ENCODE measurements around the gene SPDYE2.
A peak's percentile ranks its signal among the peaks of the same experiment; 100 is the strongest.
"Not testable (repeated sequence)": the region's sequence is repeated elsewhere in the genome, so short reads cannot be mapped to it uniquely, and the experiment has no call there.

SPDYE2 gene

GRCh38 chr7:102527822-102528793 lies 22.9 kb upstream of the SPDYE2 start:
- not testable (repeated sequence) for H3K27me3 Mint-ChIP-seq, H3K4me1 Mint-ChIP-seq, H3K36me3 Mint-ChIP-seq, H3K4me3 Mint-ChIP-seq, H3K27ac Mint-ChIP-seq, H3K9me3 Mint-ChIP-seq

DNA sequence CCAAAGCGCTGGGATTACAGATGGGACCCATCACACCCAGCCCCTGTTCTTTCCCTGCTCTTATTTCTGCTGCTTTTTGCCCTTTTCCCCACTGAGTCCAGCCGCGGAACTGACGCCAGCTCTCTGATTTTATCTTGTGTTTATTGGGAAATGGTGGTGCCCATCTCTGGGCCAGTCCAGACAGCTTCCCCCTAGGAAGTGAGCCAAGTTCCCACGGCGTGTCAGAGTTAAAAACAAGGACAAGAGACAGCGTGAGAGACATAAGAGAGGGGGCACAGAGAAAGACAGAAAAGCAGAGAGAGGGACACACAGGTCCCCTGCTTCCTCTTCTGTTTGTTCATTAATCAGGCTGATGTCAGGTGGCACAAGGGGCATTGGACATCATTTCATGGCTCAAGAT lies 19.4 kb upstream of the SPDYE2 start:
- H3K4me3 Mint-ChIP-seq, H3K4me1 Mint-ChIP-seq, H3K36me3 Mint-ChIP-seq, H3K27me3 Mint-ChIP-seq, H3K27ac Mint-ChIP-seq, H3K9me3 Mint-ChIP-seq: not testable (repeated sequence)

GRCh38 chr7:102532127-102532526 lies 18.9 kb upstream of the SPDYE2 start:
- H3K4me3 Mint-ChIP-seq, H3K27ac Mint-ChIP-seq, H3K9me3 Mint-ChIP-seq, H3K4me1 Mint-ChIP-seq, H3K36me3 Mint-ChIP-seq, H3K27me3 Mint-ChIP-seq: not testable (repeated sequence)

DNA sequence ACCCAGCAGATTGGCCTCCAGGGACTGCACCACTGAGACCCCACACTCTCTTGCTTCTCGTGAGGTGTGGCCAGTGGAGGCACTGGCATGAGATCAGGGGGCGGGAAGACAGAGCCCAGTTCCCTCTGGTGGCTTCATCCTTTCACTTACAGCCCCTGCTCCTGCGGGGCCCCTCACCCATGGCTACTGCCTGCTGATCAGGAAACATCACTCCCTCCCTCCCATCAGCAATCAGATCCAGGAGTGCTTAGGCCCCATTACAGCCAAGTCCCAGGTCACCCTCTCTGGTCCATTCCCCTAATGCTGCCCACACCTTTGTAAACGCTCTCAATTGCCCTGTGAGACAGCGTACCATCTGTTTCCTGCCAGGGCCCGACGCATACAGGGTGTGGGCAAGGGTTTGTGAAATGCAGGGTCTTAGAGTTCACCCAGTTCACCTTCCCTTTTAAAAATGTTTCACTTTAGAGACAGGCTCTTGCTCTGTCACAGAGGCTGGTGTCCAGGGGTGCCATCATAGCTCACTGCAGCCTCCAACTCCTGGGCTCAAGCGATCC lies 15.9 kb upstream of the SPDYE2 start:
- H3K9me3 Mint-ChIP-seq, H3K4me3 Mint-ChIP-seq, H3K4me1 Mint-ChIP-seq, H3K27ac Mint-ChIP-seq, H3K27me3 Mint-ChIP-seq, H3K36me3 Mint-ChIP-seq: not testable (repeated sequence)

GRCh38 chr7:102540604-102541003 lies 10.4 kb upstream of the SPDYE2 start:
- not testable (repeated sequence) for H3K9me3 Mint-ChIP-seq, H3K36me3 Mint-ChIP-seq, H3K4me1 Mint-ChIP-seq, H3K27ac Mint-ChIP-seq, H3K27me3 Mint-ChIP-seq, H3K4me3 Mint-ChIP-seq

DNA sequence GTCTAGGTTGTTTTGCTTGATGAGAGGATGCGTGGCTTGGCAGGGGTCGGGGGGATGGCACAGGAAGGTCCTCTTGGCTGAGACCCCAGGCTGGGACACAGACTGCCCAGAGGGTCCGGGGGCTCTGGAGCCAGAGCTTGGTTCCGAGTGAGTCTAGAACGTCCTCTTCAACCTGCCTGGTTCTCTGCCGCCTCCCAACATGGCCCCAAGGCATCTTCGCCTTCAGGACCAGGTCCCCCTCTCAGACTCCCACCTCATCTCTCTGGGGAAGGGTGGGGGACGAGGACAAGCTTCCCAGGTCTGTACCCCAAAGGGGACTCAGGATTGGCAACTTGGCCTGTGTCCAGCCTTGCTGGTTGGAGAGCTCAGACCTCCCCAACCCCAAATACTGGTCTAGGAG lies 8.9 kb upstream of the SPDYE2 start:
- not testable (repeated sequence) for H3K27ac Mint-ChIP-seq, H3K9me3 Mint-ChIP-seq, H3K4me3 Mint-ChIP-seq, H3K27me3 Mint-ChIP-seq, H3K4me1 Mint-ChIP-seq, H3K36me3 Mint-ChIP-seq

DNA sequence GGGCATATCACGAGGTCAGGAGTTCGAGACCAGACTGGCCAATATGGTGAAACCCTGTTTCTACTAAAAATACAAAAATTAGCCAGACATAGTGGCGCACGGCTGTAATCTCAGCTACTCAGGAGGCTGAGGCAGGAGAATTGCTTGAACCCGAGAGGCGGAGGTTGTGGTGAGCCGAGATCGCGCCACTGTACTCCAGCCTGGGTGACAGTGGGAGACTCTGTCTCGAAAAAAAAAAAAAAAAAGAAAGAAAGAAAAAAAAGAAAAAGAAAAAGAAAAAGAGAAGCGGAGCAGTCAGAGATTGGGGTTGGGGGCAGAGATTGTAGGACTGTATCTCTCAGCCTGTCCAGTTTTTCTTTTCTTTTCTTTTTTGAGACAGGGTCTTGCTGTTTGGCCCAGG lies 8.3 kb upstream of the SPDYE2 start:
- not testable (repeated sequence) for H3K27ac Mint-ChIP-seq, H3K4me3 Mint-ChIP-seq

DNA sequence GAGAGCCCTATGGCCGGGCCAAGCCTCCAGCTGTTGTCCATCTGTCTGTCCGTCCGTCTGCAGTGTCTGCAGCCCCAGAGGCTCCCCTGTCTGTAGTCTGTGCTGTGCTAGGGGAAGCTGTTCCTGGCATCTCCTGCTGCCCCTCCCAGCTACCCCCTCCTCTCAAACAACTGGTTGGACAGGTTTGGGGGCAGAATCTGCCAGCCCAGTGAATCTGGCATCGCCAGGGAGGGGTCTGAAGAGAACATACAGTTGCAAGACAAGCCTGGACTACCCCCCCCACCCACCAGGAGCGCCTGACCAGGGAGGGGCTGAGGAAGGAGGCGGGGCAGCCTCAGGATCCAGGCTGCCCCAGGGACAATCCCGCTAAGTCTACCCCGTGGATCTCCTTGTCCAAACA lies 7.4 kb upstream of the SPDYE2 start, which contains the start of gene UPK3BL2:
TSS of gene UPK3BL2 (minus strand) at position 101 of the 400 bp plus-strand sequence. CDS start at position 41, 60 bp downstream.
- H3K27ac Mint-ChIP-seq, H3K9me3 Mint-ChIP-seq, H3K36me3 Mint-ChIP-seq, H3K4me1 Mint-ChIP-seq, H3K27me3 Mint-ChIP-seq, H3K4me3 Mint-ChIP-seq: not testable (repeated sequence)

More for the DNA sequence above, 8.3 kb upstream of the SPDYE2 start:
- not testable (repeated sequence) for H3K9me3 Mint-ChIP-seq, H3K27me3 Mint-ChIP-seq, H3K4me1 Mint-ChIP-seq, H3K36me3 Mint-ChIP-seq

- not testable (repeated sequence) for H3K9me3 Mint-ChIP-seq, H3K36me3 Mint-ChIP-seq, H3K27me3 Mint-ChIP-seq, H3K4me1 Mint-ChIP-seq, H3K27ac Mint-ChIP-seq, H3K4me3 Mint-ChIP-seq
These were observed 6.7 kb upstream of the SPDYE2 start for GRCh38 chr7:102544372-102544771.

DNA sequence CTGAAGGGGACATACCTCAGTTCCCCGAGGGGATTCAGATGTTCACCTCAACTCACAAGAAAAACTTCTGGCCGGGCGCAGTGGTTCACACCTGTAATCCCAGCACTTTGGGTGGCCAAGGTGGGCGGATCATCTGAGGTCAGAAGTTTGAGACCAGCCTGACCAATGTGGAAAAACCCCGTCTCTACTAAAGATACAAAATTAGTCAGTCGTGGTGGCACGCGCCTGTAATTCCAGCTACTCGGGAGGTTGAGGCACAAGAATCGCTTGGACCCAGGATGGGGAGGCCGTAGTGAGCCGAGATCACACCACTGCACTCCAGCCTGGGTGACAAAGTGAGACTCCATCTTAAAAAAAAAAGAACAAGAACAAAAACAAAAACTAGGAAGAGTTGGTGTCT lies 5.7 kb upstream of the SPDYE2 start:
- H3K4me3 Mint-ChIP-seq, H3K27me3 Mint-ChIP-seq, H3K27ac Mint-ChIP-seq, H3K4me1 Mint-ChIP-seq, H3K36me3 Mint-ChIP-seq, H3K9me3 Mint-ChIP-seq: not testable (repeated sequence)

GRCh38 chr7:102546353-102546752 lies 4.7 kb upstream of the SPDYE2 start:
- not testable (repeated sequence) for H3K9me3 Mint-ChIP-seq, H3K4me1 Mint-ChIP-seq, H3K36me3 Mint-ChIP-seq, H3K4me3 Mint-ChIP-seq, H3K27me3 Mint-ChIP-seq, H3K27ac Mint-ChIP-seq

GRCh38 chr7:102568620-102569019 lies 17.6 kb downstream of the SPDYE2 start:
- not testable (repeated sequence) for H3K27me3 Mint-ChIP-seq, H3K4me3 Mint-ChIP-seq, H3K36me3 Mint-ChIP-seq, H3K27ac Mint-ChIP-seq, H3K9me3 Mint-ChIP-seq, H3K4me1 Mint-ChIP-seq

- H3K9me3 Mint-ChIP-seq = not testable (repeated sequence)
- peak within 1 kb of the TSS; percentile 74 for H3K27ac Mint-ChIP-seq
These were observed 21.5 kb downstream of the SPDYE2 start, which contains the start of gene POLR2J3 for GRCh38 chr7:102572261-102573239. POLR2J3 (minus strand) TSS chr7:102572583; CDS start chr7:102572521, 62 bp downstream.

DNA sequence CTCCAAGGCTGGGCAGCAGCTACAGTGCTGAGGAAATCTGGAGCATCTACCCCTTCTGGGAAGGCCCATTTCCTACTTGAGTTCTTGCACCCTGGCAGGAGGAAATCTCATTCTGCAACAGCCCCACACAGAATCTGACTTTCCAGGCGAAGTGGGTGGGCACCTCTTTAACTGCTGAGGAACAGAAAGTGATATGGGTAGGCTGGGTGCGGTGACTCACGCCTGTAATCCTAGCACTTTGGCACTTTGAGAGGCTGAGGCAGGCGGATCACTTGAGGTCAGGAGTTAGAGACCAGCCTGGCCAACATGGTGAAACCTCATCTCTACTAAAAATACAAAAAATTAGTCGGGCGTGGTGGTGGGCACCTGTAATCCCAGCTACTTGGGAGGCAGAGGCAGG lies 23.6 kb downstream of the SPDYE2 start:
- not testable (repeated sequence) for H3K9me3 Mint-ChIP-seq, H3K27ac Mint-ChIP-seq, H3K4me1 Mint-ChIP-seq, H3K27me3 Mint-ChIP-seq, H3K4me3 Mint-ChIP-seq, H3K36me3 Mint-ChIP-seq

More at GRCh38 chr7:102572261-102573239, 21.5 kb downstream of the SPDYE2 start, which contains the start of gene POLR2J3:
- not testable (repeated sequence) for H3K36me3 Mint-ChIP-seq, H3K4me1 Mint-ChIP-seq, H3K27me3 Mint-ChIP-seq
- peak within 1 kb of the TSS; percentile 86 for H3K4me3 Mint-ChIP-seq

DNA sequence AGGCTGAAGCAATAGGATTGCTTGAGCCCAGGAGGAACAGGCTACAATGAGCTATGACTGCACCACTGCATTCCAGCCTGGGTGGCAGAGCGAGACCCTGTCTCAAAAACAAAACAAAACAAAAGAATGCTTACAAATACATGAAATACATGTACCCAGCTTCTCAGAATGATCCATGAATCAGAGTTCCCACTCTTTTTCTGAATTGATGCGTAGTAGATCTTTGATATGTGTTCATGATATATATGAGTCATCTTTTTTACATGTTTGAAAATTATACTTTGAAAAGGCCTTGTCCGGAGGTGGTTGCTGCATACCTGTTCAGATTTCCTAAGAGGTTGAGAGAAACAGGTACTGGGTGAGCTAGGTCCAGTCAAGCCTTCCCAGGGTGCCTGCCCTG lies 25.3 kb downstream of the SPDYE2 start:
- not testable (repeated sequence) for H3K9me3 Mint-ChIP-seq, H3K27ac Mint-ChIP-seq, H3K4me3 Mint-ChIP-seq, H3K36me3 Mint-ChIP-seq, H3K27me3 Mint-ChIP-seq, H3K4me1 Mint-ChIP-seq

Measured in activated naive CD4-positive, alpha-beta T cell treated with anti-CD3 and anti-CD28 coated beads, Interleukin-2, amount 50 U/mL, for 24 hours (primary cell).